Stimulated activated naive B cell treated with anti-CD40 and anti-IgM and Interleukin-4, amounts not matched to agents 10 μg/mL and 1 μg/mL and 100 μg/mL, for 72 hours (primary cell): ENCODE results near the gene DNPEP.
A peak's percentile ranks its signal among the peaks of the same experiment; 100 is the strongest.
"Not testable (repeated sequence)": the region's sequence is repeated elsewhere in the genome, so short reads cannot be mapped to it uniquely, and the experiment has no call there.

Experiments used
- ATAC-seq, 2 donors: fragments of 150-1000 bp; cut with Tn5 transposase; replicated peaks; 2 replicates each; pipeline ENCODE4 v1.10.0; 2021; ENCODE audit warnings: moderate library complexity in 1 of 2
- DNase-seq: peaks from one replicate; pipeline ENCODE4 v3.0.0; 2021
- H3K27ac Mint-ChIP-seq: one replicate; pipeline ENCODE4 v1.8.0; 2022; ENCODE audit warnings: mild to moderate bottlenecking, mixed read lengths
- H3K27me3 Mint-ChIP-seq, 2 donors: one replicate each; pipeline ENCODE4 v1.8.0; 2022; ENCODE audit warnings: mixed read lengths in 2 of 2
- H3K36me3 Mint-ChIP-seq, 2 donors: one replicate each; pipeline ENCODE4 v1.8.0; 2022; ENCODE audit warnings: mixed read lengths in 2 of 2, mild to moderate bottlenecking in 1 of 2
- H3K4me1 Mint-ChIP-seq, 2 donors: one replicate each; pipeline ENCODE4 v1.8.0; 2022; ENCODE audit warnings: mixed read lengths in 2 of 2, mild to moderate bottlenecking in 1 of 2
- H3K4me3 Mint-ChIP-seq, 2 donors: one replicate each; pipeline ENCODE4 v1.8.0; 2022; ENCODE audit warnings: mild to moderate bottlenecking in 2 of 2, mixed read lengths in 2 of 2, moderate library complexity in 1 of 2
- H3K9me3 Mint-ChIP-seq, 2 donors: one replicate each; pipeline ENCODE4 v1.8.0; 2022; ENCODE audit warnings: mixed read lengths in 2 of 2, mild to moderate bottlenecking in 1 of 2

The DNPEP gene

GRCh38 chr2:219399716-219400478, 12.2 kb upstream of the DNPEP start:
- Mint-ChIP-seq H3K9me3 (no peaks in the 10 kb centered on the region), H3K27ac (no peak overlapping the region), H3K36me3 (no peaks in the 10 kb centered on the region), H3K27me3 (peaks cover 35 to 55% of the 10 kb centered on the region in 2 donors), H3K4me3 (no peak overlapping the region), H3K4me1 (no peaks in the 10 kb centered on the region)
- no peak for ATAC-seq
- no peak for DNase-seq

- Mint-ChIP-seq H3K9me3 (no peaks in the 10 kb centered on the region), H3K36me3 (no peaks in the 10 kb centered on the region), H3K27me3 (peaks cover 33 to 48% of the 10 kb centered on the region in 2 donors), H3K4me1 (no peaks in the 10 kb centered on the region), H3K4me3 (no peak overlapping the region), H3K27ac (no peak overlapping the region)
- DNase-seq (no peak), ATAC-seq (no peak)
Measured at GRCh38 chr2:219398721-219399363, 11.1 kb upstream of the DNPEP start.

GRCh38 chr2:219396863-219397457, 9.2 kb upstream of the DNPEP start:
- H3K4me1 Mint-ChIP-seq = no peaks in the 10 kb centered on the region
- H3K4me3 Mint-ChIP-seq = no peak overlapping the region
- peaks cover 29 to 47% of the 10 kb centered on the region in 2 donors for H3K27me3 Mint-ChIP-seq
- H3K9me3 Mint-ChIP-seq = no peaks in the 10 kb centered on the region
- no peak for ATAC-seq
- no peak for DNase-seq
- H3K27ac Mint-ChIP-seq = no peak overlapping the region
- H3K36me3 Mint-ChIP-seq = no peaks in the 10 kb centered on the region

GRCh38 chr2:219395609-219396008, 7.9 kb upstream of the DNPEP start:
- Mint-ChIP-seq H3K27me3 (peaks cover 24 to 38% of the 10 kb centered on the region in 2 donors), H3K36me3 (no peaks in the 10 kb centered on the region), H3K4me3 (no peak overlapping the region), H3K27ac (no peak overlapping the region), H3K9me3 (no peaks in the 10 kb centered on the region), H3K4me1 (no peaks in the 10 kb centered on the region)
- ATAC-seq (no peak), DNase-seq (no peak)

GRCh38 chr2:219395056-219395455, 7.3 kb upstream of the DNPEP start:
- not testable (repeated sequence) for H3K27ac Mint-ChIP-seq, H3K4me3 Mint-ChIP-seq, H3K36me3 Mint-ChIP-seq, H3K9me3 Mint-ChIP-seq, H3K4me1 Mint-ChIP-seq, DNase-seq, ATAC-seq
- H3K27me3 Mint-ChIP-seq = peaks cover 24 to 33% of the 10 kb centered on the region in 2 donors

GRCh38 chr2:219392754-219393153, 5.0 kb upstream of the DNPEP start:
- no peak for DNase-seq
- peaks cover 24 to 31% of the 10 kb centered on the region in 2 donors for H3K27me3 Mint-ChIP-seq
- no peak overlapping the region for H3K27ac Mint-ChIP-seq
- H3K36me3 Mint-ChIP-seq = no peaks in the 10 kb centered on the region
- H3K4me3 Mint-ChIP-seq = no peak overlapping the region
- H3K9me3 Mint-ChIP-seq = no peaks in the 10 kb centered on the region
- H3K4me1 Mint-ChIP-seq = peaks cover 0 to 5% of the 10 kb centered on the region in 2 donors
- ATAC-seq = no peak

- ATAC-seq (no peak), DNase-seq (no peak)
- Mint-ChIP-seq H3K27ac (no peak overlapping the region), H3K36me3 (peaks cover 10 to 30% of the 10 kb centered on the region in 2 donors), H3K4me3 (peak overlapping the region in 1 of 2 donors; percentile 96), H3K9me3 (no peaks in the 10 kb centered on the region), H3K4me1 (peaks cover 2 to 22% of the 10 kb centered on the region in 2 donors), H3K27me3 (peaks cover 5 to 10% of the 10 kb centered on the region in 2 donors)
Measured at GRCh38 chr2:219388907-219389156, 1.1 kb upstream of the DNPEP start.

- DNase-seq (peak; percentile 97), ATAC-seq (peak; percentile 79 to 83)
- peaks cover 5 to 6% of the 10 kb centered on the region in 2 donors for H3K27me3 Mint-ChIP-seq
- H3K4me1 Mint-ChIP-seq = peaks cover 6 to 22% of the 10 kb centered on the region in 2 donors
- peak overlapping the region; percentile 86 for H3K27ac Mint-ChIP-seq
- H3K9me3 Mint-ChIP-seq = no peaks in the 10 kb centered on the region
- H3K36me3 Mint-ChIP-seq = peaks cover 15 to 35% of the 10 kb centered on the region in 2 donors
- H3K4me3 Mint-ChIP-seq = peak overlapping the region; percentile 96
Measured at GRCh38 chr2:219388121-219388906, 602 bp upstream of the DNPEP start.

GRCh38 chr2:219386532-219387280, 1.0 kb downstream of the DNPEP start:
- H3K9me3 Mint-ChIP-seq = no peaks in the 10 kb centered on the region
- DNase-seq = no peak
- no peak for ATAC-seq
- H3K36me3 Mint-ChIP-seq = peaks cover 26 to 49% of the 10 kb centered on the region in 2 donors
- H3K27ac Mint-ChIP-seq = peak overlapping the region; percentile 98
- H3K4me3 Mint-ChIP-seq = peak overlapping the region; percentile 96
- peaks cover 8 to 22% of the 10 kb centered on the region in 2 donors for H3K4me1 Mint-ChIP-seq
- H3K27me3 Mint-ChIP-seq = no peaks in the 10 kb centered on the region

GRCh38 chr2:219385958-219386520, 1.7 kb downstream of the DNPEP start:
- no peaks in the 10 kb centered on the region for H3K9me3 Mint-ChIP-seq
- ATAC-seq (no peak), DNase-seq (no peak)
- H3K27me3 Mint-ChIP-seq = no peaks in the 10 kb centered on the region
- H3K27ac Mint-ChIP-seq = peak overlapping the region; percentile 31
- H3K36me3 Mint-ChIP-seq = peaks cover 33 to 56% of the 10 kb centered on the region in 2 donors
- H3K4me1 Mint-ChIP-seq = peaks cover 8 to 27% of the 10 kb centered on the region in 2 donors
- peak overlapping the region; percentile 96 for H3K4me3 Mint-ChIP-seq

GRCh38 chr2:219384859-219385258, 2.9 kb downstream of the DNPEP start:
- no peaks in the 10 kb centered on the region for H3K27me3 Mint-ChIP-seq
- peaks cover 8 to 27% of the 10 kb centered on the region in 2 donors for H3K4me1 Mint-ChIP-seq
- peaks cover 38 to 60% of the 10 kb centered on the region in 2 donors for H3K36me3 Mint-ChIP-seq

GRCh38 chr2:219384083-219384713, 3.5 kb downstream of the DNPEP start:
- Mint-ChIP-seq H3K27ac (no peak overlapping the region), H3K4me1 (peaks cover 8 to 27% of the 10 kb centered on the region in 2 donors), H3K36me3 (peaks cover 38 to 60% of the 10 kb centered on the region in 2 donors), H3K27me3 (no peaks in the 10 kb centered on the region), H3K4me3 (no peak overlapping the region), H3K9me3 (no peaks in the 10 kb centered on the region)
- no peak for ATAC-seq
- no peak for DNase-seq

More at GRCh38 chr2:219384859-219385258, 2.9 kb downstream of the DNPEP start:
- Mint-ChIP-seq H3K27ac (no peak overlapping the region), H3K9me3 (no peaks in the 10 kb centered on the region), H3K4me3 (no peak overlapping the region)
- no peak for ATAC-seq
- no peak for DNase-seq

GRCh38 chr2:219381448-219381847, 6.3 kb downstream of the DNPEP start:
- Mint-ChIP-seq H3K9me3 (no peaks in the 10 kb centered on the region), H3K4me1 (peaks cover 8 to 12% of the 10 kb centered on the region in 2 donors), H3K4me3 (no peak overlapping the region), H3K27me3 (no peaks in the 10 kb centered on the region), H3K36me3 (peaks cover 54 to 66% of the 10 kb centered on the region in 2 donors), H3K27ac (no peak overlapping the region)
- ATAC-seq = no peak
- DNase-seq = no peak
